ENCODE results near the gene FRAS1.

- TF ChIP-seq, protein P1, sequence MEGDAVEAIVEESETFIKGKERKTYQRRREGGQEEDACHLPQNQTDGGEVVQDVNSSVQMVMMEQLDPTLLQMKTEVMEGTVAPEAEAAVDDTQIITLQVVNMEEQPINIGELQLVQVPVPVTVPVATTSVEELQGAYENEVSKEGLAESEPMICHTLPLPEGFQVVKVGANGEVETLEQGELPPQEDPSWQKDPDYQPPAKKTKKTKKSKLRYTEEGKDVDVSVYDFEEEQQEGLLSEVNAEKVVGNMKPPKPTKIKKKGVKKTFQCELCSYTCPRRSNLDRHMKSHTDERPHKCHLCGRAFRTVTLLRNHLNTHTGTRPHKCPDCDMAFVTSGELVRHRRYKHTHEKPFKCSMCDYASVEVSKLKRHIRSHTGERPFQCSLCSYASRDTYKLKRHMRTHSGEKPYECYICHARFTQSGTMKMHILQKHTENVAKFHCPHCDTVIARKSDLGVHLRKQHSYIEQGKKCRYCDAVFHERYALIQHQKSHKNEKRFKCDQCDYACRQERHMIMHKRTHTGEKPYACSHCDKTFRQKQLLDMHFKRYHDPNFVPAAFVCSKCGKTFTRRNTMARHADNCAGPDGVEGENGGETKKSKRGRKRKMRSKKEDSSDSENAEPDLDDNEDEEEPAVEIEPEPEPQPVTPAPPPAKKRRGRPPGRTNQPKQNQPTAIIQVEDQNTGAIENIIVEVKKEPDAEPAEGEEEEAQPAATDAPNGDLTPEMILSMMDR (conservative IDR thresholded peaks at IDR 0.05), result no peak
- TF ChIP-seq EZH2 (IDR thresholded peaks at IDR 0.05; ENCODE audit: low read depth), result no peak
Observed at GRCh38 chr4:78451407-78451806, 394.3 kb downstream of the FRAS1 start.
